Renal cortical epithelial cell (primary cell): ENCODE measurements around the gene PRDX3. TPM values are rescaled to one million over a fixed set of nuclear protein-coding genes. Genes with fewer than 3 reads are reported as not detected.
A peak's percentile ranks its signal among the peaks of the same experiment; 100 is the strongest.
"Not testable (repeated sequence)": the region's sequence is repeated elsewhere in the genome, so short reads cannot be mapped to it uniquely, and the experiment has no call there.

Experiments used
- DNase-seq: peaks from one replicate; pipeline ENCODE4 v3.0.0-alpha.2; 2011; ENCODE audit warnings: low read depth
- total RNA-seq: library from RNA; depleted of rRNA; stranded (reverse); fragments of >200 nt; gene quantifications from 2 replicates; pipeline ENCODE4 v1.2.3, GENCODE V29; 2014

The PRDX3 gene
- total RNA-seq, 1 donor from 2014 or later = 404 TPM

- DNase-seq = no peak
These were observed 13.2 kb downstream of the PRDX3 start, which contains the start of gene SFXN4 for GRCh38 chr10:119165171-119166117. Gene SFXN4, minus strand, starts transcription at chr10:119165714. Its CDS starts 67 bp downstream, at chr10:119165647.

GRCh38 chr10:119162452-119163092 is 16.0 kb downstream of the PRDX3 start:
- no peak for DNase-seq

GRCh38 chr10:119161680-119162451 is 16.7 kb downstream of the PRDX3 start:
- DNase-seq = peak; percentile 38

GRCh38 chr10:119159332-119159731 is 19.3 kb downstream of the PRDX3 start:
- DNase-seq = no peak

GRCh38 chr10:119153661-119154060 is 25.0 kb downstream of the PRDX3 start:
- no peak for DNase-seq

- no peak for DNase-seq
These were observed 25.6 kb downstream of the PRDX3 start for GRCh38 chr10:119153041-119153440.

- DNase-seq = not testable (repeated sequence)
These were observed 27.0 kb downstream of the PRDX3 start for GRCh38 chr10:119151601-119152000.

- no peak for DNase-seq
These were observed 28.9 kb downstream of the PRDX3 start for GRCh38 chr10:119149729-119150128.

- no peak for DNase-seq
These were observed 29.5 kb downstream of the PRDX3 start for GRCh38 chr10:119149157-119149556.

- DNase-seq = no peak
These were observed 35.0 kb downstream of the PRDX3 start for GRCh38 chr10:119143657-119144056.

- no peak for DNase-seq
These were observed 37.9 kb downstream of the PRDX3 start for GRCh38 chr10:119140603-119141245.

- DNase-seq = no peak
These were observed 39.0 kb downstream of the PRDX3 start for GRCh38 chr10:119139464-119140067.

GRCh38 chr10:119138346-119139306 is 40.0 kb downstream of the PRDX3 start:
- no peak for DNase-seq

- DNase-seq = not testable (repeated sequence)
These were observed 40.7 kb downstream of the PRDX3 start for GRCh38 chr10:119137878-119138277.

GRCh38 chr10:119136084-119136483 is 42.5 kb downstream of the PRDX3 start:
- DNase-seq = no peak

GRCh38 chr10:119135513-119135881 is 43.1 kb downstream of the PRDX3 start:
- no peak for DNase-seq

- no peak for DNase-seq
These were observed 44.7 kb downstream of the PRDX3 start for GRCh38 chr10:119133949-119134348.

- DNase-seq = no peak
These were observed 45.9 kb downstream of the PRDX3 start for GRCh38 chr10:119132521-119133345.
